Activated CD4-positive, alpha-beta T cell treated with anti-CD3 and anti-CD28 coated beads for 1 hour (primary cell): ENCODE data around the gene CHSY3.

Experiments
- DNase-seq: peaks from one replicate; pipeline ENCODE4 v3.0.0-alpha.2; 2020

Gene CHSY3

GRCh38 chr5:130032807-130033206 lies 128.5 kb downstream of the CHSY3 start:
- DNase-seq, result no peak

GRCh38 chr5:130034566-130035210 lies 130.4 kb downstream of the CHSY3 start:
- DNase-seq, result no peak

GRCh38 chr5:130035388-130035787 lies 131.1 kb downstream of the CHSY3 start:
- no peak for DNase-seq

GRCh38 chr5:130037905-130038304 lies 133.6 kb downstream of the CHSY3 start:
- no peak for DNase-seq

GRCh38 chr5:130043834-130044233 lies 139.6 kb downstream of the CHSY3 start:
- DNase-seq, result no peak

GRCh38 chr5:130045334-130045733 lies 141.1 kb downstream of the CHSY3 start:
- no peak for DNase-seq

GRCh38 chr5:130050585-130050984 lies 146.3 kb downstream of the CHSY3 start:
- no peak for DNase-seq

- DNase-seq, result no peak
Measured at GRCh38 chr5:130052752-130053151, 148.5 kb downstream of the CHSY3 start.

- DNase-seq, result no peak
Measured at GRCh38 chr5:130055572-130055971, 151.3 kb downstream of the CHSY3 start.

- DNase-seq, result no peak
Measured at GRCh38 chr5:130061746-130062145, 157.5 kb downstream of the CHSY3 start.

- no peak for DNase-seq
Measured at GRCh38 chr5:130063603-130064002, 159.3 kb downstream of the CHSY3 start.

- DNase-seq, result no peak
Measured at GRCh38 chr5:130064484-130064883, 160.2 kb downstream of the CHSY3 start.

GRCh38 chr5:130065617-130066016 lies 161.4 kb downstream of the CHSY3 start:
- DNase-seq, result no peak

GRCh38 chr5:130066644-130067043 lies 162.4 kb downstream of the CHSY3 start:
- no peak for DNase-seq

- no peak for DNase-seq
Measured at GRCh38 chr5:130067364-130067763, 163.1 kb downstream of the CHSY3 start.

GRCh38 chr5:130068101-130068500 lies 163.8 kb downstream of the CHSY3 start:
- no peak for DNase-seq

GRCh38 chr5:130068988-130069387 lies 164.7 kb downstream of the CHSY3 start:
- DNase-seq, result no peak

- no peak for DNase-seq
Measured at GRCh38 chr5:130074820-130075219, 170.6 kb downstream of the CHSY3 start.

- no peak for DNase-seq
Measured at GRCh38 chr5:130077007-130077406, 172.7 kb downstream of the CHSY3 start.

GRCh38 chr5:130078661-130079060 lies 174.4 kb downstream of the CHSY3 start:
- DNase-seq, result no peak

GRCh38 chr5:130090569-130091270 lies 186.5 kb downstream of the CHSY3 start:
- DNase-seq, result no peak

GRCh38 chr5:130092991-130093390 lies 188.7 kb downstream of the CHSY3 start:
- no peak for DNase-seq

- DNase-seq, result no peak
Measured at GRCh38 chr5:130096483-130096882, 192.2 kb downstream of the CHSY3 start.

GRCh38 chr5:130099008-130099407 lies 194.7 kb downstream of the CHSY3 start:
- no peak for DNase-seq

- DNase-seq, result no peak
Measured at GRCh38 chr5:130102375-130102774, 198.1 kb downstream of the CHSY3 start.
